Uterus (tissue), 4 donors: Measurements from ENCODE around the gene E2F6. TPM values are rescaled to one million over a fixed set of nuclear protein-coding genes. Genes with fewer than 3 reads are reported as not detected.

Source experiments
- DNase-seq, 2 donors: peaks; one replicate each; pipeline ENCODE4 v3.0.0-alpha.2; 2019 to 2020
- H3K27ac ChIP-seq, 2 donors: fragments of 200-600 bp; sonication (generic); 1 replicate in 1 of 2; 2 replicates in 1 of 2; pipeline ENCODE4 v1.5.1; 2016 to 2018
- H3K27me3 ChIP-seq, 2 donors: fragments of 200-600 bp; sonication (generic); one replicate each; pipeline ENCODE4 v1.5.1; 2018 to 2019; ENCODE audit warnings: control low read depth in 1 of 2
- H3K36me3 ChIP-seq, 2 donors: fragments of 200-600 bp; sonication (generic); one replicate each; pipeline ENCODE4 v1.5.1; 2019; ENCODE audit warnings: control low read depth in 1 of 2
- H3K4me1 ChIP-seq, 2 donors: fragments of 200-600 bp; sonication (generic); one replicate each; pipeline ENCODE4 v1.5.1; 2018 to 2019; ENCODE audit warnings: control low read depth in 1 of 2
- H3K4me3 ChIP-seq, 2 donors: fragments of 200-600 bp; sonication (generic); 1 replicate in 1 of 2; 2 replicates in 1 of 2; pipeline ENCODE4 v1.5.1; 2018 to 2019; ENCODE audit warnings: mild to moderate bottlenecking in 1 of 2
- H3K9me3 ChIP-seq, 2 donors: fragments of 200-600 bp; sonication (generic); one replicate each; pipeline ENCODE4 v1.5.1; 2019; ENCODE audit warnings: control low read depth in 1 of 2
- CTCF ChIP-seq, 4 experiments: fragments of 200-600 bp in 2 of 4; fragments of 450-650 bp in 2 of 4; sonication (generic) in 2 of 4; IDR thresholded peaks; one replicate each; pipeline ENCODE4 v1.5.1; 2016 to 2019; ENCODE audit warnings: antibody characterized with exemption in 4 of 4, mild to moderate bottlenecking in 2 of 4, moderate library complexity in 1 of 4
- POLR2A ChIP-seq, 2 donors: fragments of 450-650 bp; IDR thresholded peaks; one replicate each; pipeline ENCODE4 v1.6.1; 2016; ENCODE audit warnings: antibody characterized with exemption in 2 of 2, mild to moderate bottlenecking in 1 of 2, moderate library complexity in 1 of 2
- intact Hi-C: fragments of 100-400 bp; cut with DNase I; formaldehyde crosslinking; loops from one replicate; pipeline ENCODE4 v1.15.1; 2023; ENCODE audit warnings: low total_unique reads
- total RNA-seq, 4 donors: library from RNA; depleted of rRNA in 3 of 4; stranded (reverse); fragments of >200 nt in 3 of 4; gene quantifications; one replicate each; pipeline versions ENCODE4 v1.1.0 to v1.2.4, GENCODE V29; 2014 to 2023
- donor health status: DM: yes; HTN: yes; CAD: no.

The E2F6 gene
- total RNA-seq, 4 donors from 2014 or later = 10.2 to 25.0 (median 20.7) TPM

GRCh38 chr2:11480859-11481258, 14.9 kb upstream of the E2F6 start:
- H3K27ac ChIP-seq = peak overlapping the region; percentile 88 to 95
- intact Hi-C loops = loop anchor here (5.0 kb wide), 1 partner anchor 106 kb away; no protein-coding TSS in a partner anchor
- no peak overlapping the region for H3K4me3 ChIP-seq
- DNase-seq = no peak
- no peaks in the 10 kb centered on the region for H3K36me3 ChIP-seq
- H3K27me3 ChIP-seq = no peaks in the 10 kb centered on the region
- H3K4me1 ChIP-seq = peaks cover 0 to 5% of the 10 kb centered on the region in 2 donors
- H3K9me3 ChIP-seq = no peaks in the 10 kb centered on the region
- TF ChIP-seq POLR2A (IDR thresholded peaks at IDR 0.05) (no peak), CTCF (IDR thresholded peaks at IDR 0.05) (no peak)

GRCh38 chr2:11480406-11480805, 14.4 kb upstream of the E2F6 start:
- Histone ChIP-seq H3K9me3 (no peaks in the 10 kb centered on the region), H3K4me1 (peaks cover 0 to 5% of the 10 kb centered on the region in 2 donors), H3K27ac (peak overlapping the region; percentile 88 to 95), H3K4me3 (no peak overlapping the region), H3K27me3 (no peaks in the 10 kb centered on the region), H3K36me3 (no peaks in the 10 kb centered on the region)
- TF ChIP-seq CTCF (IDR thresholded peaks at IDR 0.05) = no peak
- no peak for TF ChIP-seq POLR2A (IDR thresholded peaks at IDR 0.05)
- intact Hi-C loops = loop anchor here (5.0 kb wide), 1 partner anchor 107 kb away; no protein-coding TSS in a partner anchor
- no peak for DNase-seq

- Histone ChIP-seq H3K36me3 (no peaks in the 10 kb centered on the region), H3K27ac (peak overlapping the region; percentile 33 to 88), H3K9me3 (no peaks in the 10 kb centered on the region), H3K27me3 (no peaks in the 10 kb centered on the region), H3K4me3 (no peak overlapping the region), H3K4me1 (peaks cover 0 to 5% of the 10 kb centered on the region in 2 donors)
- no peak for DNase-seq
- intact Hi-C loops = no loop called here
- TF ChIP-seq POLR2A (IDR thresholded peaks at IDR 0.05) (no peak), CTCF (IDR thresholded peaks at IDR 0.05) (no peak)
Measured at GRCh38 chr2:11478899-11479605, 13.1 kb upstream of the E2F6 start.

GRCh38 chr2:11477994-11478393, 12.0 kb upstream of the E2F6 start:
- Histone ChIP-seq H3K36me3 (no peaks in the 10 kb centered on the region), H3K4me3 (no peak overlapping the region), H3K4me1 (peaks cover 0 to 5% of the 10 kb centered on the region in 2 donors), H3K9me3 (no peaks in the 10 kb centered on the region), H3K27ac (peak overlapping the region; percentile 33 to 88), H3K27me3 (no peaks in the 10 kb centered on the region)
- TF ChIP-seq CTCF (IDR thresholded peaks at IDR 0.05) (peak; percentile 85 to 95 (median 88)), POLR2A (IDR thresholded peaks at IDR 0.05) (no peak)
- intact Hi-C loops = no loop called here
- peak; percentile 87 to 95 for DNase-seq

GRCh38 chr2:11473659-11474433, 7.9 kb upstream of the E2F6 start:
- no peak for DNase-seq
- intact Hi-C loops = no loop called here

More at GRCh38 chr2:11473659-11474433, 7.9 kb upstream of the E2F6 start:
- TF ChIP-seq CTCF (IDR thresholded peaks at IDR 0.05) = no peak
- no peak for TF ChIP-seq POLR2A (IDR thresholded peaks at IDR 0.05)
- no peaks in the 10 kb centered on the region for H3K36me3 ChIP-seq
- no peak overlapping the region for H3K27ac ChIP-seq
- no peaks in the 10 kb centered on the region for H3K9me3 ChIP-seq
- no peaks in the 10 kb centered on the region for H3K27me3 ChIP-seq
- no peaks in the 10 kb centered on the region for H3K4me1 ChIP-seq
- no peak overlapping the region for H3K4me3 ChIP-seq
